ENCODE results near the gene RAB15. TPM values are rescaled to one million over a fixed set of nuclear protein-coding genes. Genes with fewer than 3 reads are reported as not detected.
A peak's percentile ranks its signal among the peaks of the same experiment; 100 is the strongest.

The RAB15 gene
- polyA plus RNA-seq, 3 donors: 0.09 to 0.14 (median 0.09) TPM

- H3K9me3 ChIP-seq (replicated peaks in 1 of 2; ENCODE audit: control insufficient read depth in 1 of 2, insufficient read depth in 1 of 2, low read length in 2 of 2): no peaks in the 10 kb centered on the region
- H3K9ac ChIP-seq (ENCODE audit: insufficient read depth, low read length, poor library complexity, severe bottlenecking): no peak within 1 kb of the TSS
- H3K79me2 ChIP-seq (ENCODE audit: insufficient read depth, low read length): no peaks in the 10 kb centered on the region
- peaks cover 39% of the 10 kb centered on the region for H4K20me1 ChIP-seq (ENCODE audit: insufficient read depth, low read length)
- 100% methylated on average over 4 of the region's 13 CpGs for WGBS (ENCODE audit: insufficient coverage)
- Mint-ChIP-seq H3K9me3 (no peaks in the 10 kb centered on the region), H3K36me3 (peaks cover 61 to 63% of the 10 kb centered on the region in 2 donors), H3K27me3 (ENCODE audit: low read depth in 3 of 3) (peaks cover 0 to 3% (median 0%) of the 10 kb centered on the region in 3 donors), H3K4me3 (no peak within 1 kb of the TSS), H3K4me1 (peaks cover 21% of the 10 kb centered on the region), H3K27ac (peak within 1 kb of the TSS in 3 of 7 donors; percentile 11 to 54 (median 26))
- H3K27ac ChIP-seq (ENCODE audit: low read depth in 1 of 2, low read length in 2 of 2): peak within 1 kb of the TSS in 1 of 2 donors; percentile 34
- H3K27me3 ChIP-seq (ENCODE audit: control insufficient read depth in 2 of 2, insufficient read depth in 2 of 2, low read length in 2 of 2): no peaks in the 10 kb centered on the region
- peaks cover 11 to 12% of the 10 kb centered on the region in 2 donors for H3K4me1 ChIP-seq (ENCODE audit: control insufficient read depth in 1 of 2, insufficient read depth in 2 of 2, low read length in 2 of 2)
- TF ChIP-seq CTCF (IDR thresholded peaks at IDR 0.05): no peak
- no peak within 1 kb of the TSS for H3K4me3 ChIP-seq (replicated peaks in 1 of 3; ENCODE audit: low read depth in 2 of 3, low read length in 3 of 3)
- H3K4me2 ChIP-seq (replicated peaks; ENCODE audit: extremely low read depth, low read length, poor library complexity, severe bottlenecking): no peak within 1 kb of the TSS
- intact Hi-C loops (cut with micrococcal nuclease): no loop called here
- no peak for DNase-seq
- no peak within 1 kb of the TSS for H2AFZ ChIP-seq (ENCODE audit: insufficient read depth, low read depth, low read length, poor library complexity, severe bottlenecking)
- H3K36me3 ChIP-seq (replicated peaks in 1 of 2; ENCODE audit: control insufficient read depth in 1 of 2, insufficient read depth in 2 of 2, low read length in 2 of 2): peaks cover 21 to 77% of the 10 kb centered on the region in 2 donors
These were observed 29.5 kb downstream of the RAB15 start, which contains the start of gene GPX2 for GRCh38 chr14:64942531-64943111. TSS of gene GPX2 (minus strand) at chr14:64942745. CDS start at chr14:64942726, 19 bp downstream.

- no peak overlapping the region for H3K4me3 ChIP-seq (replicated peaks in 1 of 3; ENCODE audit: low read depth in 2 of 3, low read length in 3 of 3)
- H4K20me1 ChIP-seq (ENCODE audit: insufficient read depth, low read length): peaks cover 54% of the 10 kb centered on the region
- no peak overlapping the region for H3K4me2 ChIP-seq (replicated peaks; ENCODE audit: extremely low read depth, low read length, poor library complexity, severe bottlenecking)
- no peak for DNase-seq
- H3K9ac ChIP-seq (ENCODE audit: insufficient read depth, low read length, poor library complexity, severe bottlenecking): no peak overlapping the region
- no peak overlapping the region for H3K27ac ChIP-seq (ENCODE audit: low read depth in 1 of 2, low read length in 2 of 2)
- H3K79me2 ChIP-seq (ENCODE audit: insufficient read depth, low read length): no peaks in the 10 kb centered on the region
- intact Hi-C loops (cut with micrococcal nuclease): no loop called here
- H3K27me3 ChIP-seq (ENCODE audit: control insufficient read depth in 2 of 2, insufficient read depth in 2 of 2, low read length in 2 of 2): no peaks in the 10 kb centered on the region
- no peak overlapping the region for H3K4me3 Mint-ChIP-seq
- peaks cover 21% of the 10 kb centered on the region for H3K4me1 Mint-ChIP-seq
- H3K36me3 ChIP-seq (replicated peaks in 1 of 2; ENCODE audit: control insufficient read depth in 1 of 2, insufficient read depth in 2 of 2, low read length in 2 of 2): peaks cover 35 to 91% of the 10 kb centered on the region in 2 donors
- peaks cover 11 to 12% of the 10 kb centered on the region in 2 donors for H3K4me1 ChIP-seq (ENCODE audit: control insufficient read depth in 1 of 2, insufficient read depth in 2 of 2, low read length in 2 of 2)
- no peak for TF ChIP-seq CTCF (IDR thresholded peaks at IDR 0.05)
- H3K27ac Mint-ChIP-seq: peak overlapping the region in 3 of 7 donors; percentile 3 to 85 (median 16)
- no peaks in the 10 kb centered on the region for H3K9me3 Mint-ChIP-seq
- H3K27me3 Mint-ChIP-seq (ENCODE audit: low read depth in 3 of 3): peaks cover 0 to 3% (median 0%) of the 10 kb centered on the region in 3 donors
- no peaks in the 10 kb centered on the region for H3K9me3 ChIP-seq (replicated peaks in 1 of 2; ENCODE audit: control insufficient read depth in 1 of 2, insufficient read depth in 1 of 2, low read length in 2 of 2)
- no peak overlapping the region for H2AFZ ChIP-seq (ENCODE audit: insufficient read depth, low read depth, low read length, poor library complexity, severe bottlenecking)
- H3K36me3 Mint-ChIP-seq: peaks cover 68 to 74% of the 10 kb centered on the region in 2 donors
- WGBS (ENCODE audit: insufficient coverage): 100% methylated on average over 1 of the region's 3 CpGs
These were observed 31.7 kb downstream of the RAB15 start for GRCh38 chr14:64940336-64940910.
